NCI-H1048 (cell line): Measurements from ENCODE around the gene GNLY.

Source experiments
- DNase-seq: peaks from one replicate; lab custom pipeline; 2025; lab: John Stamatoyannopoulos, UW

GNLY gene

GRCh38 chr2:85728883-85729824 is 35.0 kb downstream of the GNLY start:
- DNase-seq: peak; percentile 40

- no peak for DNase-seq
Measured at GRCh38 chr2:85729825-85730510, 35.8 kb downstream of the GNLY start.

- DNase-seq: no peak
Measured at GRCh38 chr2:85730686-85731230, 36.6 kb downstream of the GNLY start.

GRCh38 chr2:85731606-85732005 is 37.4 kb downstream of the GNLY start:
- no peak for DNase-seq

GRCh38 chr2:85732467-85733120 is 38.4 kb downstream of the GNLY start:
- DNase-seq: no peak

GRCh38 chr2:85733121-85733960 is 39.2 kb downstream of the GNLY start:
- no peak for DNase-seq

- DNase-seq: no peak
Measured at GRCh38 chr2:85734015-85734414, 39.9 kb downstream of the GNLY start.

- no peak for DNase-seq
Measured at GRCh38 chr2:85734942-85735608, 40.9 kb downstream of the GNLY start.

- DNase-seq: no peak
Measured at GRCh38 chr2:85735691-85736090, 41.5 kb downstream of the GNLY start.

- no peak for DNase-seq
Measured at GRCh38 chr2:85736456-85737355, 42.5 kb downstream of the GNLY start.

- no peak for DNase-seq
Measured at GRCh38 chr2:85737481-85737880, 43.3 kb downstream of the GNLY start.

GRCh38 chr2:85737961-85738360 is 43.8 kb downstream of the GNLY start:
- DNase-seq: no peak

- no peak for DNase-seq
Measured at GRCh38 chr2:85740193-85740592, 46.0 kb downstream of the GNLY start.

- DNase-seq: no peak
Measured at GRCh38 chr2:85741211-85741832, 47.2 kb downstream of the GNLY start.

GRCh38 chr2:85741833-85742455 is 47.8 kb downstream of the GNLY start:
- no peak for DNase-seq

GRCh38 chr2:85743304-85743978 is 49.3 kb downstream of the GNLY start:
- no peak for DNase-seq

- no peak for DNase-seq
Measured at GRCh38 chr2:85744055-85744454, 49.9 kb downstream of the GNLY start.
